ENCODE data around the gene TENM3. TPM values are rescaled to one million over a fixed set of nuclear protein-coding genes. Genes with fewer than 3 reads are reported as not detected.

The TENM3 gene
- total RNA-seq, 1 experiment from 2014 or later = 0.87 TPM

DNA sequence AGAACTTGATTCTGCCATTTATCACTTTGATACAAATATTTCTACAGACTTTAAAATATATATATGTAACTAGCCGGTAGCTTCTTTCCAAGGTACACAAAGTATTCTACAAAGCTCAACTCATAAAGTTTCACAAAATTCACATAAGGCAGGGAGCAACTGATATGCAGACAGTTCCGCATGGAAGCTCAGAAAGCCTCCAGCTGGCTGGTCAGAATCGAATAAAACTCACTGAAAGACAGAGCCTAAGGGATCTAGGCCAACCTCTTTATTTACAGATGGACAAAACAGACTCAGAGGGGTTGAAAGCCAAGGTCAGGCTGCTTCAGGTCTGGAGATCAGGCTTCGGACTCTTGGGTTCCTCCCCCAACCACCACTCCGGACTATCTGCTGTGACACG, 543.8 kb downstream of the TENM3 start:
- Histone ChIP-seq H3K36me3 (ENCODE audit: low read depth, low read length) (no peaks in the 10 kb centered on the region), H3K27me3 (ENCODE audit: low read length) (no peaks in the 10 kb centered on the region), H3K27ac (ENCODE audit: low read length) (no peak overlapping the region), H3K79me2 (ENCODE audit: low read length) (no peaks in the 10 kb centered on the region), H3K4me1 (ENCODE audit: insufficient read depth, low read length) (no peaks in the 10 kb centered on the region), H4K20me1 (ENCODE audit: low read length) (no peaks in the 10 kb centered on the region), H3K4me2 (ENCODE audit: low read length) (no peak overlapping the region), H3K9ac (ENCODE audit: low read length) (no peak overlapping the region), H3K4me3 (ENCODE audit: low read length) (no peak overlapping the region), H3F3A (ENCODE audit: low read length, unreplicated experiment) (no peaks in the 10 kb centered on the region), H3K9me3 (ENCODE audit: low read length) (no peaks in the 10 kb centered on the region), H3K9me2 (replicated peaks; ENCODE audit: low read length) (no peaks in the 10 kb centered on the region), H2AFZ (ENCODE audit: low read length) (no peak overlapping the region)
- CTCF ChIA-PET = no interaction called here
- POLR2A ChIA-PET (ENCODE audit: unreplicated experiment) = no interaction called here
- ATAC-seq (no peak), DNase-seq (no peak)
- no TSS peak for BruUV-seq (replicated peaks)
- intact Hi-C loops (cut with micrococcal nuclease) = no loop called here
- TF ChIP-seq EZH2 (IDR thresholded peaks at IDR 0.05; ENCODE audit: low read length, unreplicated experiment) (no peak), EZH2phosphoT487 (IDR thresholded peaks at IDR 0.05; ENCODE audit: borderline replicate concordance, low read length) (no peak)
- TF ChIP-seq, protein P1, sequence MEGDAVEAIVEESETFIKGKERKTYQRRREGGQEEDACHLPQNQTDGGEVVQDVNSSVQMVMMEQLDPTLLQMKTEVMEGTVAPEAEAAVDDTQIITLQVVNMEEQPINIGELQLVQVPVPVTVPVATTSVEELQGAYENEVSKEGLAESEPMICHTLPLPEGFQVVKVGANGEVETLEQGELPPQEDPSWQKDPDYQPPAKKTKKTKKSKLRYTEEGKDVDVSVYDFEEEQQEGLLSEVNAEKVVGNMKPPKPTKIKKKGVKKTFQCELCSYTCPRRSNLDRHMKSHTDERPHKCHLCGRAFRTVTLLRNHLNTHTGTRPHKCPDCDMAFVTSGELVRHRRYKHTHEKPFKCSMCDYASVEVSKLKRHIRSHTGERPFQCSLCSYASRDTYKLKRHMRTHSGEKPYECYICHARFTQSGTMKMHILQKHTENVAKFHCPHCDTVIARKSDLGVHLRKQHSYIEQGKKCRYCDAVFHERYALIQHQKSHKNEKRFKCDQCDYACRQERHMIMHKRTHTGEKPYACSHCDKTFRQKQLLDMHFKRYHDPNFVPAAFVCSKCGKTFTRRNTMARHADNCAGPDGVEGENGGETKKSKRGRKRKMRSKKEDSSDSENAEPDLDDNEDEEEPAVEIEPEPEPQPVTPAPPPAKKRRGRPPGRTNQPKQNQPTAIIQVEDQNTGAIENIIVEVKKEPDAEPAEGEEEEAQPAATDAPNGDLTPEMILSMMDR (conservative IDR thresholded peaks at IDR 0.05; ENCODE audit: low read depth, low read length) = no peak

DNA sequence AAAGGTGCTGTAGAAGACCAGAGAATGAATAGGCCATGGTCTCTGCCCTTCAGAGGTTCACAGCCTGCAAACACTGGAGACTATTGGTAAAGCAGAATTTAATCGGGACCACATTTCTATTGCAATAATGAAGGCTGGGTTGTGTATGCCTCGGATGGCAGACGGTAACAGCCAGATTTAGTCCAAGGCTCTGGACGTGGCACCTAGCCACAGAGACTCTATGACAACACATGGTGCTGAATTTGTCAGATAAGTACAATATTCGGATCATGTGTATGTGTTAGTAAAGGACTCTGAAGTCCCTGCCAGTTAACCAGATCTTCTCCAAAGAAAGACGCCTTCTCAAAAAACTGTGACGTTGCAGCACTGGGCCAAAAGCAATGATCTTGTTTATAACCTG, 545.0 kb downstream of the TENM3 start:
- Histone ChIP-seq H2AFZ (ENCODE audit: low read length) (no peak overlapping the region), H3K27ac (ENCODE audit: low read length) (no peak overlapping the region), H3K36me3 (ENCODE audit: low read depth, low read length) (no peaks in the 10 kb centered on the region), H3K9ac (ENCODE audit: low read length) (no peak overlapping the region), H3K9me2 (replicated peaks; ENCODE audit: low read length) (no peaks in the 10 kb centered on the region), H3K27me3 (ENCODE audit: low read length) (no peaks in the 10 kb centered on the region), H3K4me3 (ENCODE audit: low read length) (no peak overlapping the region), H3K79me2 (ENCODE audit: low read length) (no peaks in the 10 kb centered on the region), H3F3A (ENCODE audit: low read length, unreplicated experiment) (no peaks in the 10 kb centered on the region), H3K4me1 (ENCODE audit: insufficient read depth, low read length) (no peaks in the 10 kb centered on the region), H3K4me2 (ENCODE audit: low read length) (no peak overlapping the region), H4K20me1 (ENCODE audit: low read length) (no peaks in the 10 kb centered on the region), H3K9me3 (ENCODE audit: low read length) (no peaks in the 10 kb centered on the region)
- intact Hi-C loops (cut with micrococcal nuclease) = no loop called here
- DNase-seq (no peak), ATAC-seq (no peak)
- CTCF ChIA-PET = no interaction called here
- TF ChIP-seq, protein P1 (conservative IDR thresholded peaks at IDR 0.05; ENCODE audit: low read depth, low read length) = no peak
- TF ChIP-seq EZH2 (IDR thresholded peaks at IDR 0.05; ENCODE audit: low read length, unreplicated experiment) (no peak), EZH2phosphoT487 (IDR thresholded peaks at IDR 0.05; ENCODE audit: borderline replicate concordance, low read length) (no peak)
- POLR2A ChIA-PET (ENCODE audit: unreplicated experiment) = interaction anchor here (0.5 kb wide), 1 partner anchor 173 kb away, joined by 13 read pairs; no protein-coding TSS in a partner anchor
- BruUV-seq (replicated peaks) = no TSS peak

DNA sequence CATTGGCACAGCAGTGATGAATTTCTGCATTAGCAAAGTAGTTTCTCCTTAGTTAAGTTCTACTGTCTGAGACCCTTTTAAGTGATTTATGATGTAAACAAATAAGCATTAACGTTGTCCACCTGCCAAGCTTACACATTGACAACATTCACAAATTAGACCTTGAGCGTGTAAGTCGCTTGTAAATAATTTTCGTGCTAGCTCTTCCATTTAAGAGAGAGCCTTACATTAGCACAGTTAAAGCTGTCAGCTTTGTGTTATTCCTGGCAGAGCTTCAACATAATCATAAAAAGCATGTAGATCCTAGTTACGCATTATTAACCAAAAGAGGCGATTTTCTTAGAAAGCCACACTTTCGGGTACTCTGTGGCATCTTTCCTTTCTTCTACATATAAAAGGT, 546.3 kb downstream of the TENM3 start:
- Histone ChIP-seq H3K9me2 (replicated peaks; ENCODE audit: low read length) (no peaks in the 10 kb centered on the region), H3K4me1 (ENCODE audit: insufficient read depth, low read length) (no peaks in the 10 kb centered on the region), H3K4me2 (ENCODE audit: low read length) (no peak overlapping the region), H4K20me1 (ENCODE audit: low read length) (no peaks in the 10 kb centered on the region), H3K9ac (ENCODE audit: low read length) (no peak overlapping the region), H3K27me3 (ENCODE audit: low read length) (no peaks in the 10 kb centered on the region), H3K9me3 (ENCODE audit: low read length) (no peaks in the 10 kb centered on the region), H3F3A (ENCODE audit: low read length, unreplicated experiment) (no peaks in the 10 kb centered on the region), H3K79me2 (ENCODE audit: low read length) (no peaks in the 10 kb centered on the region), H2AFZ (ENCODE audit: low read length) (no peak overlapping the region), H3K27ac (ENCODE audit: low read length) (no peak overlapping the region), H3K4me3 (ENCODE audit: low read length) (no peak overlapping the region), H3K36me3 (ENCODE audit: low read depth, low read length) (no peaks in the 10 kb centered on the region)
- TF ChIP-seq EZH2phosphoT487 (IDR thresholded peaks at IDR 0.05; ENCODE audit: borderline replicate concordance, low read length) = no peak
- TF ChIP-seq, protein P1 (conservative IDR thresholded peaks at IDR 0.05; ENCODE audit: low read depth, low read length) = no peak
- TF ChIP-seq EZH2 (IDR thresholded peaks at IDR 0.05; ENCODE audit: low read length, unreplicated experiment) = no peak
- BruUV-seq (replicated peaks) = no TSS peak
- ChIA-PET CTCF (no interaction called here), POLR2A (ENCODE audit: unreplicated experiment) (no interaction called here)
- no peak for DNase-seq
- intact Hi-C loops (cut with micrococcal nuclease) = no loop called here
- no peak for ATAC-seq
